Muscle of leg (tissue), 11 donors: ENCODE data around the gene RHO. TPM values are rescaled to one million over a fixed set of nuclear protein-coding genes. Genes with fewer than 3 reads are reported as not detected.
"Not testable (repeated sequence)": the region's sequence is repeated elsewhere in the genome, so short reads cannot be mapped to it uniquely, and the experiment has no call there.

Experiments used
- DNase-seq: peaks from one replicate; pipeline ENCODE4 v3.0.0; 2013
- H3K27ac ChIP-seq: one replicate; pipeline ENCODE4 v1.5.1; 2013; ENCODE audit warnings: mild to moderate bottlenecking, low read length, control low read depth
- H3K27me3 ChIP-seq: one replicate; pipeline ENCODE4 v1.6.1; 2013; ENCODE audit warnings: low read length; ENCODE audit not compliant: control insufficient read depth, insufficient read depth
- H3K36me3 ChIP-seq: one replicate; pipeline ENCODE4 v1.6.1; 2013; ENCODE audit warnings: low read length; ENCODE audit not compliant: control insufficient read depth, insufficient read depth
- H3K4me1 ChIP-seq: one replicate; pipeline ENCODE4 v1.6.1; 2013; ENCODE audit warnings: low read length; ENCODE audit not compliant: control insufficient read depth, insufficient read depth
- H3K4me3 ChIP-seq: one replicate; pipeline ENCODE4 v1.5.1; 2013; ENCODE audit warnings: low read length, control low read depth
- H3K9me3 ChIP-seq: replicated peaks from 2 replicates; pipeline ENCODE4 v1.6.1; 2013; ENCODE audit warnings: low read depth, low read length; ENCODE audit not compliant: control insufficient read depth
- WGBS: methylation state at CpG from one replicate; pipeline ENCODE4 v1.1.5; 2013; ENCODE audit warnings: missing lambda C conversion rate; ENCODE audit not compliant: insufficient coverage; 5-methylcytosine and 5-hydroxymethylcytosine counted together
- polyA plus RNA-seq, 8 donors: library from polyadenylated mRNA; unstranded; fragments of 120-200 nt; gene quantifications; one replicate each; pipeline versions ENCODE4 v1.2.1 to v1.2.3, GENCODE V29; 2013; ENCODE audit warnings: inconsistent platforms in 1 of 8, low replicate concordance in 1 of 8; ENCODE audit not compliant: insufficient read length in 8 of 8, insufficient read depth in 1 of 8
- total RNA-seq: library from RNA; stranded (reverse); fragments of 120-200 nt; gene quantifications from one replicate; pipeline ENCODE4 v1.2.4, GENCODE V29; 2013

RHO gene
- total and polyA plus RNA-seq, 9 donors: 0.04 to 0.10 (median 0.06) TPM; not detected in 5

GRCh38 chr3:129507181-129507831 lies 21.1 kb upstream of the RHO start:
- DNase-seq: peak; percentile 63
- no peaks in the 10 kb centered on the region for H3K27me3 ChIP-seq
- WGBS: 76% methylated on average over 6 of the region's 9 CpGs
- peaks cover 33% of the 10 kb centered on the region for H3K4me1 ChIP-seq
- peak overlapping the region; percentile 76 for H3K27ac ChIP-seq
- no peak overlapping the region for H3K4me3 ChIP-seq
- peaks cover 83% of the 10 kb centered on the region for H3K36me3 ChIP-seq
- no peaks in the 10 kb centered on the region for H3K9me3 ChIP-seq

- Histone ChIP-seq H3K9me3 (no peaks in the 10 kb centered on the region), H3K27ac (no peak overlapping the region), H3K27me3 (no peaks in the 10 kb centered on the region), H3K36me3 (peaks cover 79% of the 10 kb centered on the region), H3K4me1 (peaks cover 3% of the 10 kb centered on the region), H3K4me3 (no peak overlapping the region)
- DNase-seq: no peak
Observed at GRCh38 chr3:129512595-129512994, 15.8 kb upstream of the RHO start.

- no peak for DNase-seq
- Histone ChIP-seq H3K4me1 (peaks cover 3% of the 10 kb centered on the region), H3K27ac (no peak overlapping the region), H3K27me3 (no peaks in the 10 kb centered on the region), H3K36me3 (peaks cover 82% of the 10 kb centered on the region), H3K4me3 (no peak overlapping the region), H3K9me3 (no peaks in the 10 kb centered on the region)
- 62% methylated on average over 8 of the region's 8 CpGs for WGBS
Observed at GRCh38 chr3:129513705-129514104, 14.7 kb upstream of the RHO start.

GRCh38 chr3:129514110-129514509 lies 14.3 kb upstream of the RHO start:
- Histone ChIP-seq H3K4me1 (peaks cover 3% of the 10 kb centered on the region), H3K9me3 (no peaks in the 10 kb centered on the region), H3K27me3 (no peaks in the 10 kb centered on the region), H3K4me3 (no peak overlapping the region), H3K36me3 (peaks cover 84% of the 10 kb centered on the region), H3K27ac (no peak overlapping the region)
- no peak for DNase-seq
- WGBS: 90% methylated on average over 10 of the region's 10 CpGs

GRCh38 chr3:129514563-129514962 lies 13.9 kb upstream of the RHO start:
- H3K36me3 ChIP-seq: peaks cover 88% of the 10 kb centered on the region
- no peak for DNase-seq

GRCh38 chr3:129515108-129515820 lies 13.2 kb upstream of the RHO start:
- not testable (repeated sequence) for H3K27me3 ChIP-seq, H3K4me3 ChIP-seq, H3K4me1 ChIP-seq, DNase-seq, H3K9me3 ChIP-seq, H3K27ac ChIP-seq
- WGBS: 94% methylated on average over 9 of the region's 25 CpGs
- peaks cover 83% of the 10 kb centered on the region for H3K36me3 ChIP-seq

More at GRCh38 chr3:129514563-129514962, 13.9 kb upstream of the RHO start:
- Histone ChIP-seq H3K27me3 (no peaks in the 10 kb centered on the region), H3K9me3 (no peaks in the 10 kb centered on the region), H3K4me3 (no peak overlapping the region), H3K27ac (no peak overlapping the region), H3K4me1 (peaks cover 3% of the 10 kb centered on the region)
- 90% methylated on average over 6 of the region's 6 CpGs for WGBS

GRCh38 chr3:129515821-129516432 lies 12.5 kb upstream of the RHO start:
- WGBS: 86% methylated on average over 3 of the region's 7 CpGs
- H3K4me3 ChIP-seq, H3K4me1 ChIP-seq, DNase-seq, H3K27ac ChIP-seq, H3K27me3 ChIP-seq, H3K9me3 ChIP-seq: not testable (repeated sequence)
- peaks cover 77% of the 10 kb centered on the region for H3K36me3 ChIP-seq

- 83% methylated on average over 7 of the region's 7 CpGs for WGBS
- H3K4me3 ChIP-seq: no peak overlapping the region
- no peak overlapping the region for H3K27ac ChIP-seq
- no peaks in the 10 kb centered on the region for H3K9me3 ChIP-seq
- H3K4me1 ChIP-seq: peaks cover 3% of the 10 kb centered on the region
- no peaks in the 10 kb centered on the region for H3K27me3 ChIP-seq
- DNase-seq: no peak
- peaks cover 62% of the 10 kb centered on the region for H3K36me3 ChIP-seq
Observed at GRCh38 chr3:129517516-129517915, 10.9 kb upstream of the RHO start.

- no peak for DNase-seq
- no peak overlapping the region for H3K27ac ChIP-seq
- H3K27me3 ChIP-seq: no peaks in the 10 kb centered on the region
- H3K36me3 ChIP-seq: peaks cover 56% of the 10 kb centered on the region
- no peak overlapping the region for H3K4me3 ChIP-seq
- peaks cover 3% of the 10 kb centered on the region for H3K4me1 ChIP-seq
- 66% methylated on average over 7 of the region's 8 CpGs for WGBS
- H3K9me3 ChIP-seq: no peaks in the 10 kb centered on the region
Observed at GRCh38 chr3:129518038-129518561, 10.3 kb upstream of the RHO start.

- H3K36me3 ChIP-seq: peaks cover 51% of the 10 kb centered on the region
- H3K9me3 ChIP-seq: no peaks in the 10 kb centered on the region
- no peak overlapping the region for H3K4me3 ChIP-seq
- H3K4me1 ChIP-seq: peaks cover 3% of the 10 kb centered on the region
- DNase-seq: no peak
- H3K27me3 ChIP-seq: no peaks in the 10 kb centered on the region
- H3K27ac ChIP-seq: no peak overlapping the region
- WGBS: 100% methylated on average over 2 of the region's 8 CpGs
Observed at GRCh38 chr3:129518581-129518980, 9.9 kb upstream of the RHO start.
